ENCODE results near the gene IL17RE.

The IL17RE gene

GRCh38 chr3:9909221-9910013 lies 6.8 kb downstream of the IL17RE start:
- DNase-seq = no peak

GRCh38 chr3:9911863-9912262 lies 9.2 kb downstream of the IL17RE start:
- no peak for DNase-seq

- no peak for DNase-seq
Observed at GRCh38 chr3:9912294-9912935, 9.8 kb downstream of the IL17RE start.

- DNase-seq = no peak
Observed at GRCh38 chr3:9913601-9914000, 11.0 kb downstream of the IL17RE start.

GRCh38 chr3:9914011-9914410 lies 11.4 kb downstream of the IL17RE start:
- no peak for DNase-seq

GRCh38 chr3:9914559-9915253 lies 12.1 kb downstream of the IL17RE start:
- no peak for DNase-seq

GRCh38 chr3:9915254-9916141 lies 12.8 kb downstream of the IL17RE start:
- peak; percentile 85 for DNase-seq

- DNase-seq = no peak
Observed at GRCh38 chr3:9916346-9916733, 13.7 kb downstream of the IL17RE start.

- peak; percentile 89 for DNase-seq
Observed at GRCh38 chr3:9916734-9917680, 14.4 kb downstream of the IL17RE start, which contains the start of gene IL17RC. Gene IL17RC (plus strand): TSS chr3:9917098. CDS start chr3:9917316, 218 bp downstream.

GRCh38 chr3:9917820-9918219 lies 15.2 kb downstream of the IL17RE start:
- no peak for DNase-seq

- DNase-seq = no peak
Observed at GRCh38 chr3:9918261-9919038, 15.8 kb downstream of the IL17RE start.

- DNase-seq = no peak
Observed at GRCh38 chr3:9928158-9928557, 25.5 kb downstream of the IL17RE start.

- no peak for DNase-seq
Observed at GRCh38 chr3:9930804-9931418, 28.3 kb downstream of the IL17RE start.

GRCh38 chr3:9932535-9932842 lies 29.8 kb downstream of the IL17RE start:
- no peak for DNase-seq

GRCh38 chr3:9932843-9933560 lies 30.4 kb downstream of the IL17RE start:
- DNase-seq = peak; percentile 85

- DNase-seq = peak; percentile 98
Observed at GRCh38 chr3:9933561-9934234, 31.1 kb downstream of the IL17RE start, which contains the start of gene CRELD1. Gene CRELD1 (plus strand): TSS chr3:9933834. CDS start chr3:9934439, 605 bp downstream.

- no peak for DNase-seq
Observed at GRCh38 chr3:9934235-9934621, 31.6 kb downstream of the IL17RE start.

- no peak for DNase-seq
Observed at GRCh38 chr3:9934993-9935392, 32.3 kb downstream of the IL17RE start.

- DNase-seq = no peak
Observed at GRCh38 chr3:9935966-9936510, 33.4 kb downstream of the IL17RE start.

Data from right forelimb (tissue), 1 donor.